A673 (cell line): ENCODE results near the gene SENP2.

ENCODE experiments used
- EZH2 ChIP-seq: fragments of 200-600 bp; sonication (generic); IDR thresholded peaks from 2 replicates; pipeline ENCODE4 v1.6.1; 2017; ENCODE audit warnings: borderline replicate concordance, low read depth, mild to moderate bottlenecking, mixed read lengths, antibody characterized with exemption, low read length; ENCODE audit not compliant: poor library complexity, severe bottlenecking
- TF ChIP-seq, protein P1 (sequence below): fragments of 300-800, 200-600 bp; sonication (generic); conservative IDR thresholded peaks from 2 replicates; pipeline ENCODE4 v1.5.1; 2017; ENCODE audit warnings: low read depth, mild to moderate bottlenecking, antibody characterized with exemption, low read length, moderate library complexity, mixed read lengths

DNA sequence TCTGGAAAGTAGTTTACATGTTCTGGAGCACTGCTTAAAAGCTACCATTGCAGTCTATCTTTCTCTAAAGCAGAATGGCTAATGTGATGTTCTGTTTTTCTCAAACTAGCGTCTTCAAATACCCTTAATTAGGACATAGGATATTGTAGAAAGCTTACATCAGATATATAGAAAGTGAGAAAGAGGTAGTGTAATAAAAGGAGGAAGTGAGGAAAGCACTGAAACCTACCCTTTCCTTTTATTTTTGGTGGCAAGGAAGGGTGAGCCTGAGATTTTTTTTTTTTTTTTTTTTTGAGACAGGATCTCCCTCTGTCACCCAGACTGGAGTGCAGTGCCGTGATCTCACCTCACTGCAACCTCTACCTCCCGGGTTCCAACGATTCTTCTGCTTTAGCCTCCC is 9.4 kb downstream of the SENP2 start:
- TF ChIP-seq, protein P1, sequence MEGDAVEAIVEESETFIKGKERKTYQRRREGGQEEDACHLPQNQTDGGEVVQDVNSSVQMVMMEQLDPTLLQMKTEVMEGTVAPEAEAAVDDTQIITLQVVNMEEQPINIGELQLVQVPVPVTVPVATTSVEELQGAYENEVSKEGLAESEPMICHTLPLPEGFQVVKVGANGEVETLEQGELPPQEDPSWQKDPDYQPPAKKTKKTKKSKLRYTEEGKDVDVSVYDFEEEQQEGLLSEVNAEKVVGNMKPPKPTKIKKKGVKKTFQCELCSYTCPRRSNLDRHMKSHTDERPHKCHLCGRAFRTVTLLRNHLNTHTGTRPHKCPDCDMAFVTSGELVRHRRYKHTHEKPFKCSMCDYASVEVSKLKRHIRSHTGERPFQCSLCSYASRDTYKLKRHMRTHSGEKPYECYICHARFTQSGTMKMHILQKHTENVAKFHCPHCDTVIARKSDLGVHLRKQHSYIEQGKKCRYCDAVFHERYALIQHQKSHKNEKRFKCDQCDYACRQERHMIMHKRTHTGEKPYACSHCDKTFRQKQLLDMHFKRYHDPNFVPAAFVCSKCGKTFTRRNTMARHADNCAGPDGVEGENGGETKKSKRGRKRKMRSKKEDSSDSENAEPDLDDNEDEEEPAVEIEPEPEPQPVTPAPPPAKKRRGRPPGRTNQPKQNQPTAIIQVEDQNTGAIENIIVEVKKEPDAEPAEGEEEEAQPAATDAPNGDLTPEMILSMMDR = no peak
- TF ChIP-seq EZH2 = no peak
